Panc1 (cell line): Measurements from ENCODE around the gene MBTPS1. TPM values are rescaled to one million over a fixed set of nuclear protein-coding genes. Genes with fewer than 3 reads are reported as not detected.

Experiments
- ATAC-seq: fragments of 200-7000 bp; cut with Tn5 transposase; 2 replicates; pipeline ENCODE4 v1.9.1; 2020; ENCODE audit warnings: mild to moderate bottlenecking, moderate library complexity
- BruUV-seq: library from RNA; stranded (reverse); fragments of 400-500 nt; replicated peaks from 2 replicates; lab custom pipeline; 2021; lab: Mats Ljungman, UMichigan
- CTCF ChIA-PET: fragments of 300-600 bp; sonication (Branson Sonifier 250); formaldehyde crosslinking; loops from one replicate; lab custom pipeline; 2022; ENCODE audit warnings: antibody characterized with exemption; lab: Charles Lee
- POLR2A ChIA-PET: fragments of 300-600 bp; sonication (Branson Sonifier 250); formaldehyde crosslinking; loops from one replicate; lab custom pipeline; 2022; ENCODE audit warnings: antibody characterized with exemption; lab: Charles Lee
- DNase-seq: peaks from one replicate; pipeline ENCODE4 v3.0.0-alpha.2; 2010; ENCODE audit warnings: low read depth, low spot score
- H3K27ac ChIP-seq: 2 replicates; pipeline ENCODE4 v1.5.1; 2011; ENCODE audit warnings: mild to moderate bottlenecking, low read length, inconsistent platforms
- H3K27me3 ChIP-seq: fragments of 200-500 bp; sonication (Bioruptor generic); 2 replicates; pipeline ENCODE4 v1.6.0; 2014; ENCODE audit warnings: low read length, inconsistent platforms; ENCODE audit not compliant: control insufficient read depth, insufficient read depth
- H3K36me3 ChIP-seq: fragments of 200-500 bp; sonication (Bioruptor generic); 2 replicates; pipeline ENCODE4 v1.5.1; 2014; ENCODE audit warnings: inconsistent platforms, mild to moderate bottlenecking, low read length, moderate library complexity; ENCODE audit not compliant: control insufficient read depth, insufficient read depth
- H3K4me1 ChIP-seq: 2 replicates; pipeline ENCODE4 v1.5.1; 2011; ENCODE audit warnings: inconsistent platforms, mild to moderate bottlenecking, low read length, moderate library complexity; ENCODE audit not compliant: control insufficient read depth, insufficient read depth
- H3K4me3 ChIP-seq, 2 experiments: 2 replicates each; pipeline ENCODE4 v1.5.1; 2011 to 2012; ENCODE audit warnings: low read depth in 2 of 2, low read length in 2 of 2, mild to moderate bottlenecking in 2 of 2, inconsistent platforms in 1 of 2, moderate library complexity in 1 of 2
- H3K9me3 ChIP-seq: fragments of 200-500 bp; sonication (Bioruptor generic); 2 replicates; pipeline ENCODE4 v1.5.1; 2014; ENCODE audit warnings: low read depth, mild to moderate bottlenecking, inconsistent platforms, low read length, moderate library complexity; ENCODE audit not compliant: control insufficient read depth, insufficient read depth
- CTCF ChIP-seq: fragments of 450-650 bp; IDR thresholded peaks from 2 replicates; pipeline ENCODE4 v1.5.1; 2017; ENCODE audit warnings: mild to moderate bottlenecking
- POLR2AphosphoS5 ChIP-seq: IDR thresholded peaks from 2 replicates; pipeline ENCODE4 v1.6.1; 2012; ENCODE audit warnings: mild to moderate bottlenecking, low read depth, low read length, moderate library complexity
- SIN3A ChIP-seq: IDR thresholded peaks from 2 replicates; pipeline ENCODE4 v1.6.1; 2012; ENCODE audit warnings: low read depth, mild to moderate bottlenecking, low read length, moderate library complexity, borderline replicate concordance; ENCODE audit not compliant: insufficient read depth
- TCF7L2 ChIP-seq: IDR thresholded peaks from 2 replicates; pipeline ENCODE4 v1.6.1; 2011; ENCODE audit warnings: mild to moderate bottlenecking, low read depth, low read length, inconsistent platforms
- in situ Hi-C: cut with HindIII; loops from 2 replicates; pipeline ENCODE4 v1.10.0; 2016; ENCODE audit warnings: low sequenced_read_pairs, low pct_unique_long_range_greater_than_20kb
- intact Hi-C: fragments of 100-400 bp; cut with micrococcal nuclease; formaldehyde crosslinking; loops from one replicate; pipeline ENCODE4 v1.10.0; 2022; ENCODE audit not compliant: unreplicated experiment
- total RNA-seq: library from RNA; stranded (reverse); gene quantifications from one replicate; pipeline ENCODE4 v1.2.1, GENCODE V29; 2021; ENCODE audit not compliant: unreplicated experiment
- TF ChIP-seq, protein P1 (sequence below), 2 experiments: IDR thresholded peaks; 2 replicates each; pipeline ENCODE4 v1.6.1; 2011 to 2012; ENCODE audit warnings: low read depth in 2 of 2, control low read depth in 1 of 2, low read length in 1 of 2, mild to moderate bottlenecking in 1 of 2, moderate library complexity in 1 of 2; ENCODE audit not compliant: insufficient read depth in 1 of 2

The MBTPS1 gene
- total RNA-seq, 1 experiment from 2014 or later = 66.8 TPM

- no TSS peak for BruUV-seq
- ATAC-seq (no peak), DNase-seq (no peak)
- ChIA-PET CTCF (no interaction called here), POLR2A (no interaction called here)
- Histone ChIP-seq H3K27ac (no peak overlapping the region), H3K4me1 (no peaks in the 10 kb centered on the region), H3K27me3 (no peaks in the 10 kb centered on the region), H3K36me3 (no peaks in the 10 kb centered on the region; the same call in 1 of the 2 replicates), H3K9me3 (no peaks in the 10 kb centered on the region), H3K4me3 (no peak overlapping the region)
- intact Hi-C loops (no loop called here), in situ Hi-C loops (no loop called here)
- TF ChIP-seq SIN3A (no peak), POLR2AphosphoS5 (no peak), CTCF (no peak), TCF7L2 (no peak)
- TF ChIP-seq, protein P1, sequence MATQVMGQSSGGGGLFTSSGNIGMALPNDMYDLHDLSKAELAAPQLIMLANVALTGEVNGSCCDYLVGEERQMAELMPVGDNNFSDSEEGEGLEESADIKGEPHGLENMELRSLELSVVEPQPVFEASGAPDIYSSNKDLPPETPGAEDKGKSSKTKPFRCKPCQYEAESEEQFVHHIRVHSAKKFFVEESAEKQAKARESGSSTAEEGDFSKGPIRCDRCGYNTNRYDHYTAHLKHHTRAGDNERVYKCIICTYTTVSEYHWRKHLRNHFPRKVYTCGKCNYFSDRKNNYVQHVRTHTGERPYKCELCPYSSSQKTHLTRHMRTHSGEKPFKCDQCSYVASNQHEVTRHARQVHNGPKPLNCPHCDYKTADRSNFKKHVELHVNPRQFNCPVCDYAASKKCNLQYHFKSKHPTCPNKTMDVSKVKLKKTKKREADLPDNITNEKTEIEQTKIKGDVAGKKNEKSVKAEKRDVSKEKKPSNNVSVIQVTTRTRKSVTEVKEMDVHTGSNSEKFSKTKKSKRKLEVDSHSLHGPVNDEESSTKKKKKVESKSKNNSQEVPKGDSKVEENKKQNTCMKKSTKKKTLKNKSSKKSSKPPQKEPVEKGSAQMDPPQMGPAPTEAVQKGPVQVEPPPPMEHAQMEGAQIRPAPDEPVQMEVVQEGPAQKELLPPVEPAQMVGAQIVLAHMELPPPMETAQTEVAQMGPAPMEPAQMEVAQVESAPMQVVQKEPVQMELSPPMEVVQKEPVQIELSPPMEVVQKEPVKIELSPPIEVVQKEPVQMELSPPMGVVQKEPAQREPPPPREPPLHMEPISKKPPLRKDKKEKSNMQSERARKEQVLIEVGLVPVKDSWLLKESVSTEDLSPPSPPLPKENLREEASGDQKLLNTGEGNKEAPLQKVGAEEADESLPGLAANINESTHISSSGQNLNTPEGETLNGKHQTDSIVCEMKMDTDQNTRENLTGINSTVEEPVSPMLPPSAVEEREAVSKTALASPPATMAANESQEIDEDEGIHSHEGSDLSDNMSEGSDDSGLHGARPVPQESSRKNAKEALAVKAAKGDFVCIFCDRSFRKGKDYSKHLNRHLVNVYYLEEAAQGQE (IDR thresholded peaks at IDR 0.05; ENCODE audit: insufficient read depth in 1 of 2, low read depth in 2 of 2, low read length in 1 of 2) = no peak
Measured at GRCh38 chr16:84079664-84080063, 37.1 kb downstream of the MBTPS1 start.

DNA sequence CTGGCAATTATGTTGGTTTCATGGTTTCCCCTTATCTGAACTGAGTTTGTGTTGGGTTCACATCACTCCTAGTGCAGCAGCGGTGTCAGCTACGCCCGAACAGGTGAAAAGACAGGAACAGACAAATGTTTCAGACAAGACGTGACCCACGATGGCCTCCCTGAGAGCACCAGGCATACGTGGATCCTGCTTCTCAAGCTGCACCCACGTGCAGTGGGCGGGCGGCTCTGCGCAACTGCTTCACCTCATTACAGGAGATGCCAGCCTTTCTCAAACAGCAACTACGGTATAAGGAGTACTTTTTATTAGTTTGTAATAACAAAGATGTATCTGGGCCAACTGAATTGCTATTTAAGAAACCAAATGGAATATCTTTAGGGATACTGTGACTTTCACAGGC lies 41.4 kb downstream of the MBTPS1 start:
- Histone ChIP-seq H3K4me3 (no peak overlapping the region), H3K9me3 (no peaks in the 10 kb centered on the region), H3K36me3 (no peaks in the 10 kb centered on the region; the same call in 1 of the 2 replicates), H3K27ac (no peak overlapping the region), H3K4me1 (no peaks in the 10 kb centered on the region), H3K27me3 (no peaks in the 10 kb centered on the region)
- ChIA-PET POLR2A (no interaction called here), CTCF (no interaction called here)
- in situ Hi-C loops = no loop called here
- ATAC-seq (no peak), DNase-seq (no peak)
- intact Hi-C loops = no loop called here
- no peak for TF ChIP-seq SIN3A
- TF ChIP-seq, protein P1 (IDR thresholded peaks at IDR 0.05; ENCODE audit: insufficient read depth in 1 of 2, low read depth in 2 of 2, low read length in 1 of 2) = no peak
- no peak for TF ChIP-seq CTCF
- no peak for TF ChIP-seq POLR2AphosphoS5
- no peak for TF ChIP-seq TCF7L2
- BruUV-seq = no TSS peak
